HG03460 (cell line): Measurements from ENCODE around the gene APOA5.
"Not testable (repeated sequence)": the region's sequence is repeated elsewhere in the genome, so short reads cannot be mapped to it uniquely, and the experiment has no call there.

ENCODE experiments used
- ATAC-seq: cut with Tn5 transposase; IDR thresholded peaks from one replicate; pipeline ENCODE4 v1.9.1; 2021; ENCODE audit not compliant: unreplicated experiment

APOA5 gene

DNA sequence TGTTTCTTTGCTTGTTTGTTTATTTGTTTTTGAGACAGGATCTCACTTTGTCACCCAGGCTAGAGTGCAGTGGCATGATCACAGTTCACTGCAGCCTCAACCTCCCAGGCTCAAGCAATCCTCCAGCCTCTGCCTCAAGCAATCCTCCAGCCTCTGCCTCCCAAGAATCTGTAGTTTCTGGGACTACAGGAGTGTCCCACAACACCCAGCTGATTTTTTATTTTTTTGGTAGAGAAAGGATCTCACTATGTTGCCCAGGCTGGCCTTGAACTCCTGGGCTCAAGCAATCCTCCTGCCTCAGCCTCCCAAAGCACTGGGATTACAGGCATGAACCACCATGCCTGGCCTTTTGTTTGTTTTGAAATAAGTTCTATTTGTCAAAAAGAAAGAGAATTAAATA, 10.0 kb upstream of the APOA5 start:
- ATAC-seq, result not testable (repeated sequence)

GRCh38 chr11:116800610-116801009, 8.9 kb upstream of the APOA5 start:
- no peak for ATAC-seq

DNA sequence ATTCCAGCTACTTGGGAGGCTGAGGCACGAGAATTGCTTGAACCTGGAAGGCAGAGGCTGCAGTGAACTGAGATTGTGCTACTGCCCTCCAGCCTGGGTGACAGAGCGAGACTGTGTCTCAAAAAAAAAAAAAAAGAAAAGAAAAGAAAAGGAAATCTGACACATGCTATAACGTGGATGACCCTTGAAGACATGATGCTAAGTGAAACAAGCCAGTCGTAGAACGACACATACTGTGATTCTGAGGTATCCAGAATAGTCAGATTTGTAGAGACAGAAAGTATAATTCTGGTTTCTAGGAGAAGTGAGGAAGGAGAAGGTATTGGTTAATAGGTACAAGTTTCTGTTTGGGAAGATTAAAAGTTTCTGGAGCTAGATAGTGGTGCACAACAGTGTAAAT, 6.7 kb upstream of the APOA5 start:
- ATAC-seq, result no peak

- no peak for ATAC-seq
Observed at GRCh38 chr11:116797816-116798215, 6.1 kb upstream of the APOA5 start.

GRCh38 chr11:116796548-116796947, 4.9 kb upstream of the APOA5 start:
- ATAC-seq, result no peak

- ATAC-seq, result no peak
Observed at GRCh38 chr11:116794851-116795250, 3.2 kb upstream of the APOA5 start.

GRCh38 chr11:116793772-116794097, 2.1 kb upstream of the APOA5 start:
- no peak for ATAC-seq

DNA sequence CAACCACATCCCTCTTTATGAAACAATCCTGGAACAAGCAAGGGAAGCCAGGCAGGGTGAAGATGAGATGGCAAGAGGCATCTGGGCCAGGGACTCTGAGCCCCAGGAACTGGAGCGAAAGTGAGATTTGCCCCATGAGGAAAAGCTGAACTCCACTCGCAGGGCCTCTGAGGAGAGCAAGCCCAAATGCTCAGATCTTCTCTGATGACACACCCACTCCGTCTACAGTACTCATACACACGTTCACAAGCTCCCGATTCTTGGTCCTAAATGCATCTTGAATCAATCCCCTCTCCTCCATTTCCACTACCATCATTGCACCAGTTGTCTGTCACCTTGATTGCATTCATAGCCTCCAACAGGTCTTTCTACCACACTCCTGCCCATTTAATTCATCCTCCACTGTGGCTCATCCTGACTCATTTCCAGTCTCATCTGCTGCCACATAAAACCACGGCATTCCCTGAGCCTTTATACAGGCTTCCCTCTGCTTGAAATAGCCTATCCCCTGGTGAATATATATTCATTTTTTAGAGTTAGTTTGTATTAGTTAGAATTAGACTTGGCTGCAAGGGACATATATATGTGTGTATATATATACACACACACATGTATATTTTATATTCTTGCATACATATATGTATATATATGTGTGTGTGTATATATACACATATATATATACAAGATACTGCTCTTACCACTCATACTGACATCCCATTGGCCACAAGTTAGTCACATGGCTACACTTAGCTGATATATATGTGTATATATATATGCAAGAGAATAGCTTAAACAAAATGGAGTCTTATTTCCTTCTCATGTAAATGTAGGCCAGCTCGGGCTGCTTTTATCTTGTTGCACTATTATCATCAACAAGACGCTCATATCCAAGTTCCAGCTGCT, 1.4 kb upstream of the APOA5 start:
- ATAC-seq, result no peak

GRCh38 chr11:116792144-116792868, 627 bp upstream of the APOA5 start:
- ATAC-seq, result no peak

DNA sequence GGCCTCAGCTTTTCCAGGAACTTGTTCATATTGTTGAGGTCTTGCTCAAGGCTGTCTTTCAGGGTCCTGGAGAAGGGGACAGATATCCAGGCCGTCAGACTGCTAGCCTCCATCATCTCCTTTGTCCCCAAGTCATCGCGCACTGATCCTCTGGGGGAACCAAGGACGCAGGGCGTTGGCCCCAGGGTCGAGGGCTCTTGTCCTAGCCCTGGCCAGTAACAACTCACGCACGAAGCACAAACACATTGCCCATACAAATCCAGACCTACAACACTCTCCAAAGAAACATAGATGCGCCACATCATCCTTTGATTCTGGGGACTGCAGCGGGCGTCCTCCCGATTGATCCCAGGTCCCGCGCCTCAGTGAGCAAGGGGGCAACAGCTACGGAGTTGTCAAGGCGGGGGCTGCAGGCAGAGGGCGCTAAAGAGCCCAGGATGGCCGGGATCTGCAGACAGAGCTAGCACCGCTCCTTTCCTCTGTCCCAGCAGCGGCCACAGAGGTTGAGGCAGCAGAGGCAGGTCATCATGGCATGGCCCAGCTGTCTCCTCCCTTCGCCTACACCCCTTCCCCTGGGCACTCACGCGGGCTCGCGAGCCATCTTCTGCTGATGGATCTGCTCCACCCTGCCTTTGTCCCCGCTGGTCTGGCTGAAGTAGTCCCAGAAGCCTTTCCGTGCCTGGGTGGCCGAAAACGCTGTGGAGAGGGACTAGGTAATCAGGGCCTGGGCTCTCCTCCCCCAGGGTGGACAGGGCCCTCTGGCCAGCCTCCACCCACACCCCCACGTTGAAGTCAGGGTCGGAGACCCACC, 472 bp downstream of the APOA5 start:
- ATAC-seq, result no peak

DNA sequence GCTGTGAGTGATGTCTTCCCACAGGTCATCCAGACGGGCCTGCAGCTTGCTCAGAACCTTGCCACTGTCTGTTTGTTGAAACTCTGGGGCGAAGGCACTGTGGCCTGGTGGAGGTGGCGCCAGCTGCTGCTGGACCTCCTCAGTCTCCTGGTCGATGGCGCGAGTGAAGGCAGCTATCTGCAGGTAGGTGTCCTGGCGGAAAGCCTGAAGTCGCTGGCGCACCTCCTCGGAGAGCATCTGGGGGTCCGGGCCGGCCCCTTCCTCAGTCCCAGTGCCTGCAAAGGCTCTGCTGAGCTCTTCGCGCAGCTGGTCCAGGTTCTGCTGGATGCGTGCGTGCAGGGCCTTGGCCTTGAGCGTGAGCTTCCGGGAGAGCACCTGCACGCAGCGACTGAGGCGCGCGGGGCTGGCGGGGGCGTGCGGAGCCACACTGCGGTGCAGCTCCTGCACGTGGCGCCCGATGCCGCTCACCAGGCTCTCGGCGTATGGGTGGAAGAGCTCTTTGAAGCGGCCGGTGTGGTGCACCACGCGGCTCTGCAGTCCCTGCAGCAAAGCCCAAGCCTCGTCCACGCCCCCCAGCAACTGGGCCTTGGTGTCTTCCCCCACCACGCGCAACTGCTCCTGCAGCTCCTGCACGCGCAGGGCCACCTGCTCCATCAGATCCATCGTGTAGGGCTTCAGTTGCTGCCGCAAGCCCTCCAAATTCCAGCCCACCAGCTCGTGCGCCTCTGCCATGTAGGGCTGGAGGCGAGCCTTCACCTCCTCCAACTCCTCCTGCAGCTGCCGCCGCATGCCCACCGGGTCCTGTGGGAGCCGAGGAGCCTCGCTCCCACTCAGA, 1.3 kb downstream of the APOA5 start:
- no peak for ATAC-seq

DNA sequence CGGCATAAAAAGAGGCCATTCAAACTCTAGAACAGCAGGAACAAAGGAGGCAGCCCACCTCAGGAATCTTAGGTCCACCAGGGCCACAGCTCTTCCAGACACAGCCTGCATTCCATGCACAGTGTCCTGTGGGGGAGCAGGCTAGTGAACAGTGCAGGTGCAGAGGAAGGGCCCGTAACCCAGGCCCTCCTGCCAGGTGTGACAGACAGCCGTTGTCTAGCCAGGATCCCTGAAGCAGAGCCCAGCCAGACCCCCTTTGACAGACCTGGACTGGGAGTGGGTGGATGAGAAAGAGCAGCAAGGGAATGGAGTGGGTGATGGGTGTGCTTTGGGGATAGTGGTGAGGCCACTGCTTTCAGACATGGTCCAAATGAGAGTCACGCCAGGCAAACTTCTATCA, 2.7 kb downstream of the APOA5 start:
- ATAC-seq, result no peak

- ATAC-seq, result no peak
Observed at GRCh38 chr11:116788534-116788933, 3.1 kb downstream of the APOA5 start.

DNA sequence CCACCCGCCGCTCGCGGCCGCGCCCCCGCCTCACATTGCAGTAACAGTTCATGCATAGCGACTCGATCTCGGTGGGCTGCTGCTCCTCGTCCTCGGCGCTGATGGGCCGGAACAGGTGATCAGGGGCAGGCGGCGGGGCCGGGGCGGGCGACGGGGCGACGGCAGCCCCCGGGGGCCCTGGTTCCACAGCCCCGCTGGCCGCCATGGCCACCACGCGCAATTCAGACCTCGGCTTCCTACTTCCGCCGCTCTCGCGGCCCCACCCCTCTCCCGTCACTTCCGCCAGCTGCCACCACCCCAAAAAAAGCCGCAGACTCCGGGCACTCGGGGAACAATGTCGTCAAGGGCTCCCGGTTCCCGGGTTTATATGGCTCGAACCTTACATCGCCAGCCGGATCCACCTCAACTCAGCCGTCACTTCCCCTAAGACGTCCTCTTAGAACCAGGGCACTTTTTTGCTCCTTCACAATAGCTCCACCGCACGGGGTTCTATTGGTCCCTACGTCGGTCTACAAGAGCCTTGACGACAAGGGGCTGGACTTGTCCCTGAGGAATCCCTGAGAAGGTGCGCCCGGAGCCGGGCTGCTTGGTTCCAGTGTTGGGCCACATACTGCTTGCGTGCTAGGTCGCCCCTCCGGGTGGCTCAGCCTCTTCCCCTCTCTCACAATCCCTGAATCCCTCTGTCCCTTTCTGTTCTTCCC, 3.7 kb downstream of the APOA5 start, which contains the start of gene ZPR1:
TSS of gene ZPR1 (minus strand) at position 238 of the 701 bp plus-strand sequence. CDS start at position 205, 33 bp downstream.
- ATAC-seq, result peak; percentile 84

- ATAC-seq, result no peak
Observed at GRCh38 chr11:116787436-116787785, 4.3 kb downstream of the APOA5 start.

DNA sequence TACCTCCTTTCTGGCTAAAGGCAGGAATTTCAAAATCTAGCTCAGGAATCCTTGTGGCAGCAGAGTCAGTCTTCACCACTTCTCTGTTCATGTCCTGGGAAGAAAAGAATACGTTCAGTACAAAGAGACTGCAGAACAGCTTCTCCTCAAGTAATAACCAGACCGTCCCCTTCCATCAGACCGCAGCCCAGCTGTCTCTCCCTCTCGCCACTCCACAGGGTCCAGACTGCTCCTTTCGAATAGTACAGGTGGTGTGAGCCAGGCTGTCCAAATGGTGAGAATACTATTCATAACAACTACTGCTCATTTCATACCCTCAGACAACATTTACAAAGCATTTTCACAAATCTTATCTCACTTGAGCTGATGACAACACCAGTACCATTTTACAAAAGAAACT, 4.7 kb downstream of the APOA5 start:
- ATAC-seq, result no peak

DNA sequence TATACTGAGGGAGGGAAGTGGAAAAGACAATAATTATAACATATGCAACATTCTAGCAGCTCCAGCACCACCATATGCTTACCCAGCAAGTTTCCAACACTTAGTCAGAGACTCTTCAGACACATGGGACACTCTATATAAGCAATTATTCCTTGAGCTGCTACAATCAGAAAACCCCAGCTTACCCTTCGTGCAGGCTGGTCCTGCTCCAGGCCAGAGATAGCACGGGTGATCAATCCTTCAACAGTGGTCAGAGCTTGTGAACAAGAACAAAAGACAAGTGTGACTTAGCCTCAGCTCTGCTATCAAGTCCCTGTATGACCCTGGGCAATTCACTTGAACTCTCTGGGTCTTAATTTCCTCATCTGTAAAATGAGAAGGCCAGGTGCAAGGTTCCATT, 5.4 kb downstream of the APOA5 start:
- ATAC-seq, result no peak

DNA sequence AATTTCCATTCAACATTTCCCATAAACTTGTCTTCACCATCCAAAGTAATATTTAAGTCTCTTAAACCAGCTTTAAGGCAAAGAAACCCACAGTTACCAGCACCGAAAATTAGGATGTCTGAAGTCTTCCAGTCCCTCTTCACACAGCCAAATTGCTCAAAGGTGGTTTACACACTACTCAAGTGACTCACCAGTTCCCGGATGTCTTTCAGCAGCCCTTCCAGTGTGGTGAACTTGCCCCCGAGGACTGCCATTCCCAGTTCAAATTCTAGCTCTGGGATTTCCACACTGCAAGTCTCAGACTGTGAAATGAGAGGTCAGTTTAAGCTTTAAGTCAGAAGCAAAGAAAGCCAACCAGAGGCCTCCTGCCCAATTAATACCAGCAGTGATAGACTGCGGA, 9.0 kb downstream of the APOA5 start:
- no peak for ATAC-seq

- ATAC-seq, result no peak
Observed at GRCh38 chr11:116778556-116778955, 13.1 kb downstream of the APOA5 start.

- no peak for ATAC-seq
Observed at GRCh38 chr11:116777056-116777455, 14.6 kb downstream of the APOA5 start.
